HG03045 (cell line): ENCODE data around the gene ASMTL.
"Not testable (repeated sequence)": the region's sequence is repeated elsewhere in the genome, so short reads cannot be mapped to it uniquely, and the experiment has no call there.

Source experiments
- ATAC-seq: cut with Tn5 transposase; IDR thresholded peaks from one replicate; pipeline ENCODE4 v1.9.1; 2021; ENCODE audit warnings: mild to moderate bottlenecking, moderate library complexity; ENCODE audit not compliant: unreplicated experiment

ASMTL gene

DNA sequence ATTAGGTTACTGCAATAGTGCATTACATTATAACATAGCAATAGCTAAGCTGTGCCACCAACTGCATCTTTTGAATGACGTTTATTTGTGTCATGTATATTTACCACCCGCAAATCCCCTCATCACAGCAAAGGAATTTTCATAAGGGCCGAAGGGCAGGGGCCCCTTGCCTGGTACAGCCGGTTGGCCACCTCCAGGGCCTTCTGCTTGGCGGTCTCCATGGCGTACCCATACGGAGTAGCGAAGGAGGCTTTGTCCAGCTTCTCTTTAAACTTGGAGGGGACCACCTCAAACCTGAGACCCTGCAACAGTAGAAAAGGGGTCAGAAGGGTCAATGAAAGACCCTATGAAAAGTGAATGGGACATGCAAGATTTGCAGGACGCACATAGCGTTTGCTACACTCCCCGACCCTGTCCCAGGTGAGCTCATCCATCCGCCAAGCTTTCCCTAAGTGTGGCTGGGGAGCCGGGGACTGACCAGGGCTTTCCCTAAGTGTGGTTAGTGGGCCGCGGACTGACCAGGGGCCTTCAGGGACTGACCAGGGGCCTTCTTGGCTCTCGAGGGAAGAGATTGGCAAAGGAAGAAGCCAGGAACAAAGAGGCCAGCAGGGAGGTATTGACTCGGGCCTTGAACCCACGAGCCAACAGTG, 10.6 kb downstream of the ASMTL start:
- no peak for ATAC-seq

DNA sequence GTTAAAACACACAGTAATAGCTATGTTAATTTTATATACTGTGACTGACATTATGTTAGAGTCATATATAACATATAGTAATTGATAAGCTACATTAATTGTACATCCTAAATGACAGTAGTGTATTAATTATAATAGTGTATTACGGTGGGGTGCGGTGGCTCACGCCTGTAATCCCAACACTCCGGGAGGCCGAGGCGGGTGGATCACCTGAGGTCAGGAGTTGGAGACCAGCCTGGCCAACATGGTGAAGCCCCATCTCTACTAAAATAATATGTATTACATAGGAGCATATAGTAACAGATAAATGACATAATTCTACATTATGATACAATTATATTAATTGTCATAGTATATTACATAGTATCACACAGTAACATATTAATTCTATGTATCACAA, 12.2 kb downstream of the ASMTL start:
- ATAC-seq, result no peak

DNA sequence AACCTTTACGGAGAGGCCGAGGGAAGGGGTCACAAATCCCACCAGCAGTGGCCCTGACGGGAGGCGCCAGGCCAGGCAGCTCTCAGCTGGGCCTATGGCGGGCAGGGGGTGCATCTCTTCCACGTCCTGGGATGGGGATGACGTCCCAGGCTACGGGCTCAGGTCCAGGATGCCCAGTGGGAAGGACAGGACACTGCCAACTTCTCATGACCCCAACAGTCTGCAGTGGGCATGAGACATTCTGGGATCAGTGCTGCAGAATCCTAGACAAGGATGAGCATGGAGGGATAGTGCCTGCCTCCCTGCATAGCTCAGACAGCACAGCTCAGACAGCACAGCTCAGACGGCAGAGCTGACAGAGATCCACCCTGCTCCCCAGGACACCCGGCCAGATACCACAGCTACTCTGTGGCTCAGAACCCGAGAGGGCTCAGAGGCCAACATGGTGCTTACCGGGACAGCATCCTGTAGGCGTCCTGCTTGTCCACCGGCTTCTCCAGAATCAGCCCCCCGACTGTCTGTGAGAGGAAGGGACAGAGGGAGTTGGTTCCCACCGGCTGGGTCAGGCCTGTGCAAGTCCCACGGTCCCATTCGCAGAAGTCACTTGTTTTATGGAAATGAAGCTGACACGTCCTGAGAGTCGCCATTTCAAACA, 17.3 kb downstream of the ASMTL start:
- ATAC-seq, result no peak

DNA sequence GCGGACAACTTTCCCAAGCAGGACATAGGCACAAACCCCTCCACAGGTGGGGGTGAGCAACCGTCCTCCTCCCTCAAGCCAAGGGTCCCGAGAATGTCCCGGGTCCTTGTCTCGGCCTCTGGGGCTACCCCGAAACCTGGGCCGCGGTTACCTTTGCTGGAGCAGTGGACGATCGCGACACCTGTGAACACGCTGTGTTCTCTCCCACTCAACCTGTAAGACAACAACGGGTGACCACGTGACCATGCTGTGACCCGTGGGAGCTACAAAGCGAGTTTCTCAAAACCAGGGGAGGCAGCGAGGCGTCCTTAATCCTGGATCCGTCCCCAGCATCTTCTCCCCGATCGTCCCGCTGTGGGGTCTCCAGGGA, 17.9 kb downstream of the ASMTL start:
- no peak for ATAC-seq

DNA sequence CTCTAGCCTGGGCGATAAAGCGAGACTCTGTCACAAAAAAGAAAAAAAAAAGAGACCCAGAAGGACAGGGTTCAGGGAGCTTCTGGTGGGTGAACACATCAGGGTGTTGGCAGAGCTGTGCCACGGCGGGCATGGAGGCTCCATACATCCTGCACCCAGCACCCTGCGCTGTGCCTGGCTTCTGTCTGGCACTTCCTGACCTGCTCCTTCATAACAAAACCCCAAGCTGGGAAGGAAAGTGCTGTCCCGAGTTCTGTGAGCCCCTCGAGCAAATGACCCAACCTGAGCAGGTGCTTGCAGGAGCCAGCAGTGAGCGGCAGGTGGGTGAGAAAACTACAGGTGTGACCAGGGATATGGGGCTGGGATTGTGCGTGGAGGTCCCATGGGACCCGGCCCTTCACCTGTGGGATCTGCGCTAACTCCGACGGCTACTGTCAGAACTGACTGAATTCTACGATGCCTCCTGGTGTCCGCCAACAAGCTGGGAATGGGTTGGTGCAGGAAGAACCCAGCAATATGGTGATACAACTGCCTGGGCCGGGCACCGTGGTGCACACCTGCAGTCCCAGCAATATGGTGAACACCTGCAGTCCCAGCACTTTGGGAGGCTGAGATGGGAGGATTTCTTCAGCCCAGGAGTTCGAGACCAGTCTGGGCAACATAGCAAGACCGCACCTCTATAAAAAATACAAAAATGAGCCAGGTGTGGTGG, 18.9 kb downstream of the ASMTL start:
- no peak for ATAC-seq

DNA sequence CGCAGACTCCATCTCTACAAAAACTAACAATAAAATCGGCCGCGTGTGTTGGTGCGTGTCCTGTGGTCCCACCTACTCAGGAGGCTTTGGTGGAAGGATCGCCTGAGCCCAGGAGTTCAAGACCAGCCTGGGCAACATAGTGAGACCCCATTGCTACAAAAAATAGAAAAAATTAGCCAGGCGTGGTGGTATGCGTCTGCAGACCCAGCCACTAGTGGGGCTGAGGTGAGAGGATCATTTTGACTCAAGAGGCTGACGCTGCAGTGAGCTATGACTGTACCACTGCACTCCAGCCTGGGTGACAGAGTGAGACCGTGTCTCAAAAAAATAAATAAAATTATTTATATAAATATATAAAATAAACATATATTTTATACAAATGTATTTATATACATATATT, 22.3 kb downstream of the ASMTL start:
- no peak for ATAC-seq

DNA sequence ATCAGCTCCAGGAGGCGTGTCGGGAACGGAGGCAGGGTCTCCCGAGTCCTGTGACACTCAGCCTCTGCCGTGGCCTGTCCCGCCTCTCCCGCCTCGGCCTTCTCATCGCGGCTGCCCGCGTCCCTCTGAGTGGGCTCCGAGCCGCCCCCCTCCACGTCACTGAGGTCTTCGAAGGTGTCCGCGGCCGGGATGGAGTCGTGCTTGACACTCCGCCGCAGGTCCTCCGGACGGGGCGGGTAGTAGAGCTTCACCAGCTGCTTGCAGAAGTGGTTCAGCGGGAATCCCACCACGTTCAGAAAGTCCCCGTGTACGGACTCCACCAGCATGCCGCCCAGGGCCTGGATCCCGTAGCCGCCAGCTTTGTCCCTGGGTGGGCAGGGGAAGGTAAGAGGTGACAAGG, 25.0 kb downstream of the ASMTL start:
- ATAC-seq, result no peak

DNA sequence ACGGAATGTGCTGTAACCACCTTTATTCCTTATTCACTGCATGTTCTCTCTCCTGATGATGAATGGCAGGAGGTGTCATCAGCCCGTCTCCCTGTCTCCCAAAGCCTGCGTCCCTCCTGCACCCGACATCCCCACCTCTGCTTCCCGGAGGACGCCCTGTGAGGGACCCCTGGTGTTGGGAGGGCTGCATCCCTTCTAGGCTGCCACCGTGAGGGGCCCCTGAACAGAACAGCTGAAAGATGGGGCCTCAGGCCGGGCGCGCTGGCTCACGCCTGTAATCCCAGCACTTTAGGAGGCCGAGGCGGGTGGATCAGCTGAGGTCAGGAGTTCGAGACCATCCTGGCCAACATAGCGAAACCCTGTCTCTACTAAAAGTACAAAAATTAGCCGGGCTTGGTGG, 26.4 kb downstream of the ASMTL start:
- not testable (repeated sequence) for ATAC-seq

DNA sequence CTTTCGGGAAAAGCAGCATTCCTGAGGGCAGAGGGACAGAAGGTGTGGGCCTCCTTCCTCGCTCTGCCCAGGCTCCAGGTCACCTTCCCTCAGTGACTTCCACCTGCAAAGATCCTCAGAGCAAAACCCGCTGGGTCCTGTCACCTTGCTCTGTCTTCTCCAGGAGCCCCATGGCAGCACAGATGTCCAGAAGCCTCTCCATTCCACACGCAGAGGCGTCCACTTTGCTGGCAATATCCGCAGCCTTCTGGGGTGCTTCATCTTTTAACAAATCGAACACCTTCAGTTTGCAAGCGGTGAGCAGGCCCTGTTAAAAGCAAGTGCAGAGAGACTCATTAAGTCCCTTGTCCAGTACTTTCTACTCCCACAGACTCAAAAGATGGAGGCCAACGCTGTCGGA, 27.3 kb downstream of the ASMTL start:
- no peak for ATAC-seq

DNA sequence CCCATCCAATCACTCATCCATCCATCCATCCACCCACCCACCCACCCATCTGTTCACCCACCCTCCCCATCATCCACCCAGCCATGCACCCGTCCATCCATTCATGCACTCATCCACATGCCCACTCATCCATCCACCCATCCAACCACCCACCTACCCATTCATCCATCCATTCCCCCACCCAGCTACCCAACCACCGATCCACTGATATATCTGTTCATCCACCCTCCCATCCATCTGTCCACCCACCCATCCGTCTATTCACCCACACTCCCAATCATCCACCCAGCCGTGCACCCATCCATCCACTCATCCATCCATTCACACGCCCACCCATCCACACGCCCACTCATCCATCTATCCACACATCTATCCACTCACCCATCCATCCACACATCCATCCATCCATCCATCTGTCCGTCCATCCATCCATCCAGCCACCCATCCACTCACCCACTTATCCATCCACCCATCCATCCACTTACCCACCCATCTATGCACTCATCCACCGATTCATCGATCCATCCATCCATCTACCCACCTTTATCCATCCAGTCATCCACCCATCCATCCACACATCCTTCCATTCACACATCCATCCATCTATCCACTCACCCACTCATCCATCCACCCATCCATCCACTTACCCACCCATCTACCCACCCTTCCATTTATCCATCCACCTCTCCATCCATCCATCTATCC, 28.4 kb downstream of the ASMTL start:
- no peak for ATAC-seq

DNA sequence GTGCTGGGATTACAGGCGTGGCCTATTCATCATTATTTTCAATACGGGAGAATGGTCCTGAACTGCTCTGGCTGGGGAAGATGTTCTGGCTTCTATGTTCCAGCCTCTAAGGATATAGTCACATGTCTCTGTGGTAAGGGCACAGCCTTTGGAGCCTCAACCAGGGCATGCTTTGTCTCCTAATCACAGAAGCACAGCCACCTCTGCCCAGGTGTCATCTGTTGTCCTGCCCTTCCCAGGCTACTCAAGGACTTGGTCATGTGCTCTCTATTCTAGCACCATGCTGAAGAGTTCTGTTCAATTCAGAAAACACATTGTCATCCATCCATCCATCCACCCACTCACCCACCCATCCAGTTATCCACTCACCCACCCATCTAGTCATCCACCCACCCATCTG, 29.5 kb downstream of the ASMTL start:
- no peak for ATAC-seq

DNA sequence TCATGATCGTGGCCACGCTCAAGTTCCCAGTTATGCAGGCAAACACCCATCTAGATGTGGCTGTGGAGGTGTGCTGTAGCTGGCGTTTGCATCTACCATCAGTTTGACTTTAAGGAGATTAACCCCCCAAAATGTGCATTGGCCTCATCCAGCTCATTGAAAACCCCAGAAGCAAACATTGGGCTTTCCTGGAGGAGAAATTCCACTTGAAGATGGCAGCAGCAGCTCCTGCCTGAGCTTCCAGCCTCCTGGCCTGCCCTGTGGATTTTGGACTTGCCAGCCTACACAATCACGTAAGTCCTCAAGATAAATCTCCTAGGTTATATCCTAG, 30.6 kb downstream of the ASMTL start:
- no peak for ATAC-seq

DNA sequence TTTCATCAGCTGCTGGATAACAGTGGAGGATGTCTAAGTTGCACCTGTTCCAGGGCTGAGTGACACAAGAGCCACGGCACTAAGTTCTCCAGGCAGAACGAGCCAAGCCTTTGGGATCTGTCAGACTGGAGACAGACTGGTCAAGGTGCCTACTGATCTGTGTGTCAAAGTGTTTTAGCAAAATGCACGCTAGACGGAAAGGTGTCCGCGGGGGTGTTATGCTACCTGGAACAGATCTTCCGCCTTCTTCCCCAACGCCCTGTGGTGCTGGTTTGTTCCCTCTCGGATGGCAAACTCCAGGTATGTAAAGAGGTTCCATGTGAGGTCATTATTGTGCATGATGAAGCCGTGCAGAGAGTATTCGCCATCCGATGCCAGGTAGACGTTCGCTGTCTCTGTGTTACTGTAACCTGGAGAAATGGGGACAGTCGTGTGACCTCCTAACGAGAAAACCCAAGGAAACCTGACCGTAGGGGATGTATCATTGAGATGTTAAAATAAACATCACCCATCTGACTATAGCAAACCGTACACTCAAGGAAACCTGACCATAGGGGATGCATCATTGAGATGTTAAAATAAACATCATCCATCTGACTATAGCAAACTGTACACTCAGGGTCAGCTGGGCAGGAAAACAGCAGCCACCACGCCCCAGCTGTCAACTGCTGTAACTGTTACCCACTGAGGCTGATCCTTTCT, 31.1 kb downstream of the ASMTL start:
- ATAC-seq, result no peak

DNA sequence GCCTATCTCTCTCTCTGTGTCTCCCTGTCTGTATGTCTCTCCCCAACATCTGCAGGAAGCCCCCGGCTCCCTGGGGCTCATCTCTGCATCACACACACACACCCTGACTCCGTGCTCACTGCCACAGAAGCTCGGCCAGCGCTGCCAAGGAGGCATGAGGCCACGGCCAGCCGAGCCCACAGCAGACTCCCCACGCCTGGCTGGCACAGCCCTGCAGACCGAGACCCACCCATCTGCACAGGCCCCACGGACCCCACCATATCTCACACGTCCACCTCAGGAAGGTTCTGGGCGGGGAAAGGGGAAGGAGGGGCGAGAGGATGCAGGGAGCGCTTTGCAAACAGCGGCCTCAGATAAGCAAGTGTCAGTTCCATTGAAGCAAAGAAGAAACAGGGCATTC, 32.3 kb downstream of the ASMTL start:
- ATAC-seq, result no peak

DNA sequence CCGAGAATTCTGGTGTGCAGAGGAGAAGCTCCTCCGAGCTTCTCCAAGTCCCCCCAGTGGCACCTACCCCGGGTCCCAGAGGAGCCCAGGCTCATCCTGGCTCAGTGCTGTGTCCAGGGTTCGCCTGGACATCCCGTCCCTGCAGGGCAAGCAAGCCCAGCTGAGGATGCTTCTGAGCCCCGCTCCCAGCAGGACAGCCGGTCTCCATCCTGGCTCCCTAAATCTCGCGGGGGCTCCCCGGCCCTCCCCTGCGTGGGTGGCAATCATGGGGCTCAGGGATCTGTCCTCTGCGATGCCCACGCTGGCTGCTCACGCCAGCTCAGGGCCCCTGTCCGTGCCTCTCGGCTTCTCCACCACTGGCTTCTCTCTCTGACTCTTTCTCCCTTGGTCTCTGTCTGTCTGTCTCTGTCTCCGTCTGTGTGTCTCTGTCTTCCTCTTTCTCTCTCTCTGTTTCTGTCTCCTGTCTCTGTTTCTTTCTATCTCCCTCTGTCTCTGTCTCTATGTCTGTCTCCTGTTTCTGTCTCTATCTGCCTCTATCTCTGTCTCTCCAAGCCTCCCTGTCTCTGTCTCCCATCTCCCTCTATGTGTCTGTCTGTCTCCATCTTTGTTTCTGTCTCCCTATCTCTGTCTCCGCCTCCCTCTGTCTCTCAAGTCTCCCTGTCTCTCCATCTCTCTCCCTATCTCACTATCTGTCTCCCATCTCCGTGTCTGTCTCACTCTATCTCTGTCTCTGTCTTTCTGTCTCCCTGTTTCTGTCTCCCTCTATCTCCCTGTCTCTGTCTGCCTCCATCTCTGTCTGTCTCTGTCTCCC, 33.0 kb downstream of the ASMTL start:
- ATAC-seq, result no peak

DNA sequence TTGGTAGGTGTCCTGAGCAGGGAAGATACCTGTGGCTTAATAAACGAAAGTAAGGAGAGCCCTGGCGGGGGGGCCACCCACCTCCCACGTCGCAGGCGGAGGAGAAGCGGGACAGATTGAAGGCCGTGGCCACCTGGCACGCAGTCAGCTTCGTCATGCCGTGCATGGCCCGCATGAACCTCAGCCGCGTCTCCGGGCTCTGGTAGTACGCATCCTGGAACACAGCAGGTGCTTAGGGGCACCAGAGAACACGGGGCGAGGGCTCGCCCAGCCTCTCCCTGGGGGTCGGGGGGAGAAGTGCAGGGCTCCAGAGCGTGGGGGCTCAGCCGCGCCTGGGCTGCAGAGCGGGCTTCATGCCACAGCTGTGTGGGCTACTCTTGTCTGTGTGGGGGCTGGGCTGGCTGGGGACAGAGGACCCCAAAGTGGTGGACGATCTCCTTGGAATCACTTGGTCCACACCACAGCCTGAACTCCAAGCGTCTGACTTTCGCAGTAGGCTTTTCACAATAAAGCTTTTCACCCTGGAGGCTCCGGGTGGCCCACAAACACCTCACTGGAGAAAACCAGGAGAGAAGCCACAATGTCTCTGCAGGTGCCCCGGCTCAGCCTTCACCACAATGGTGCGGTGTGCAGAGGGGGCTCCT, 33.7 kb downstream of the ASMTL start:
- no peak for ATAC-seq

DNA sequence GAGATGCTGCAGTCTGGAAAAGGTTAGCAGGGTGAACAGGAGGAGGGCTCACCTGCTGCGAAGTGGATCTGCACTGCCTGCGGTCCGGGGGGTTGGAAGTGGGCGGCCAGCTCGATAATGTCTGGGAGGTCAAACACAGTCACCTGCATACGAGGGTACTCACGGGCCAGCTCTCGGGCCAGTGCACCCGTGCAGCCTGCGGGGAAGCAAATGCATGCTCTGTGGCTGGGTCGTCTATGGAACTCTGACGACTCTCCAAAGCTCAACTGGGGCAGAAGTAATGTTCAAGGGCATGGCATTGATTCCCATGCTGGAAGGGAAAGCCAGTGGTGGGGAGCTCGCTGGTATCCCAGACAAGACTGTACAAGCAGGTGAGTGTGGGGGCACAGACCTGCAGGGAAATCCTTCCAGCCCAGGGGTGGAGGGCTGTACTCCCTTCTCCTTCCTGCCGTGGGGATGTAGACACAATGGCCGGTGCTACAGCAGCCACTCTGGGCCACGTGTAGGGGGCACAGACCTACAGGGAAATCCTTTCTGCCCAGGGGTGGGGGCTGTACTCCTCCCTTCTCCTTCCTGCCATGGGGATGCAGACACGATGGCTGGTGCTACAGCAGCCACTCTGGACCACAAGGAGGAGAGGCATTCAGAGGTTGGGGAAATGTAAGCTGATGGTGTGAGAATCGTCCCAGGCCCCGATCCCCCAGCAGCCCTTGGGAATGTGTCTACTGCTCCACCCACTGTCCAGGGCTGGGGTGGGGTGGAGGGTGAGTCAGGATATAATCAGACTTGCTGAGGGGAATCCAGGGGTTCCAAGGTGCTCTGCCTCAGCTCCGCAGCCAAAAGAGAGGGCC, 34.6 kb downstream of the ASMTL start:
- ATAC-seq, result no peak

DNA sequence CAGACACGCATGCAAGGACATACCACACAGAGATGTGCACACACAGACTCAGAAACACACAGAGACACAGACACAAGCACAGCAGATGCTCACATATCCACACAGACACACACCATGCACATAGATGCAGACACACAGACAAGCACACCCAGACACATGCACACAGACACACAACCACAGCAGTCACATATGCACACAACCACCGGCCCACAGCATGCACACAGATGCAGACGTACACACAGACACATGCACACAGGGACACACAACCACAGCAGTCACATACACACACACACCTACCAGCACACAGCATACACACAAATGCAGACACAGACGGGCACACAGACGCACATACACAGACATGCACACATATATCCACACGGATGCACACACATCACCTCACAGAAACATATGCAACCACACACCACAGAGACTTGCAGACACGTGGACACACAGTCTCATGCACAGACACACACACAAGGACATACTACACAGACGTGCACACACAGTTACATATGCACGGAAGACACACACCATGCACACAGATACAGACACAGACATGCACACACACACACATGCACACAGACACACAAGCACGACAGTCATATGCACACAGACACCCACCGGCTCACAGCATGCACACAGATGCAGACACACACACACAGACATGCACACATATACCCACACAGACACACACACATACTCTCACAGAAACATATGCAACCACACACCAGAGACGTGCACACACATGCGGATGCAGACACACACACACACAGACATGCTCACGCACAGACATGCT, 35.5 kb downstream of the ASMTL start:
- ATAC-seq, result no peak
